Mucosa of gallbladder (tissue), 1 donor: ENCODE results near the gene STX2. TPM values are rescaled to one million over a fixed set of nuclear protein-coding genes. Genes with fewer than 3 reads are reported as not detected.
"Not testable (repeated sequence)": the region's sequence is repeated elsewhere in the genome, so short reads cannot be mapped to it uniquely, and the experiment has no call there.

Source experiments
- DNase-seq: peaks from one replicate; pipeline ENCODE4 v3.0.0-alpha.2; 2020; ENCODE audit warnings: low spot score
- total RNA-seq: library from RNA; stranded (reverse); gene quantifications from one replicate; pipeline ENCODE4 v1.2.1, GENCODE V29; 2021
- donor health status: DM: no; HTN: no; CAD: no.

Gene STX2
- total RNA-seq, 1 donor from 2014 or later = 16.2 TPM

DNA sequence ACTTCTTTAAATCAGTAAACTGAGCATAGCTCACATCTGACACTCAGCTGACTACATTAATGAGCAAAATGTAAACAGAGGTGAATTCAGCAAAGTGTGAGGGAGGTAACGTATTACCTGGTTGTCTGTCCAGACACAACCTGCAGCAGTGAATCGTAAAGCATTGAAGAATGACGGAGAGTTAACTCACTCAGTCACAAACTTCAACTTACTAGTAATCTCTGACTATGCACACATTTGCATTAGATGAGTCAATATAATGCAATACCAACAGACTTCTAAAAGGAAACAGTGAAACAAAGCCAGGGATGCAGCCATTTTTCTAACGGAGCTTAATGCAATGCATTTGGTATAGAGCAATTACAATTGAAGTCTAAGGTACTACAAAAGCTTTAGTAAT lies 40.0 kb downstream of the STX2 start:
- no peak for DNase-seq

DNA sequence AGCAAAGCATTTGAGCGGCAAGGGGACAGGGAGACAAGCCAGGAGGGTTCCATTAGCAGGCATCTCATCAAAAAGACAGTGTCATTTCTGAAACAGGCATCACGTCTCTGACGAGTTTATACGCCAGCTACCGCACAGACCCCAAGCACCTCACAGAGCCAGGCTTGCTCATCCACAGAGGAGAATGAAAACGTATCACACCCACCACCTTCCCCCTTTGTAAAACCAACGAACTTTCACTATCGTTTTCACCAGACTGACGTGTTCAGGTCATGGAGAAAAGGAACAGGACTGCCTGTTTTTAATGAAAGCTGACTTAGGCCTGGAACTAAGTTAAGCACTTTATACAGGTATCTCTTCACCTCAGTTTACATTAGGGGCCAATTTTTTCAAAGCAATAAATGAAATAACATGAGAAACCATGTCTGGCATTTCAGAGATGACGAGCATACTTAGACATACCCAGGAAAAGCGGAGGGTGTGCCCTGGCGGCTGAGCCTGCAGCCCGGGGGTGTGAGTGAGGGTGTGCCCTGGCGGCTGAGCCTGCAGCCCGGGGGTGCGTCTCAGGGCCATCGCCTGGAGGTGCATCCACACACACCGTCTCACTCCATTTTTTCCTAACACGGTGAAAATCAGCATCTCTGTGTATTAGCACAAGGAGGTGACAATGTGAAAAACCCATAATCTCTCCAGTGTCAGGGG lies 41.9 kb downstream of the STX2 start:
- no peak for DNase-seq

DNA sequence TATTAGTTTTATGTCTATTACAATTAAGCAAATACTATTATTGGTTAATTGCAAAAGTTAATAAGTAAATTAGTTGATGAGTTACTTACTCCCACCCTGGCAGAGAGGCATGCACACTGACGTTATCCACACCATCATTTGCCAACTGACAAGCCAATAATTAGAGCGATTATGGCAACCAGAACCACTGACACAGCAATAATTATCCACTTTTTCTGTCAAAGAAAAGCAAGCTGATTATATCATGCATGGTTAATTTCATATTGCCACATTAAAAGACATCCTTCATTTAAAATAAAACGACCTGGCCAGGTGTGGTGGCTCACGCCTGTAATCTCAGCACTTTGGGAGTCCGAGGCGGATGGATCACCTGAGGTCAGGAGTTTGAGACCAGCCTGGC lies 43.1 kb downstream of the STX2 start:
- DNase-seq = no peak

DNA sequence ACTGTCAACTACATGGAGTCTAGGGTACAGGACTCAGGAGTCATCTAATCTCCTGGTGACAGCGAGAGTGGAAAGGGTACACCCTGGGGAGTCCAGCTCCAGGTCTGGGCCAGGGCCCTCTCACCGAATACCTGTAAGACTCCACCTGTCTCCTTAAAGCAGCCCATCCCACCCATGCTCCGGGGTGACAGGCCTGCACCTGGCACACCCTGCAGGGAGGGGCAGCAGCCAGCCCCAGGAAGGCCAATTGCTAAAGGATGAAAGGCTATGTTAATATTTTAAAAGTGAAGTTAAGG lies 45.5 kb downstream of the STX2 start:
- DNase-seq = no peak

DNA sequence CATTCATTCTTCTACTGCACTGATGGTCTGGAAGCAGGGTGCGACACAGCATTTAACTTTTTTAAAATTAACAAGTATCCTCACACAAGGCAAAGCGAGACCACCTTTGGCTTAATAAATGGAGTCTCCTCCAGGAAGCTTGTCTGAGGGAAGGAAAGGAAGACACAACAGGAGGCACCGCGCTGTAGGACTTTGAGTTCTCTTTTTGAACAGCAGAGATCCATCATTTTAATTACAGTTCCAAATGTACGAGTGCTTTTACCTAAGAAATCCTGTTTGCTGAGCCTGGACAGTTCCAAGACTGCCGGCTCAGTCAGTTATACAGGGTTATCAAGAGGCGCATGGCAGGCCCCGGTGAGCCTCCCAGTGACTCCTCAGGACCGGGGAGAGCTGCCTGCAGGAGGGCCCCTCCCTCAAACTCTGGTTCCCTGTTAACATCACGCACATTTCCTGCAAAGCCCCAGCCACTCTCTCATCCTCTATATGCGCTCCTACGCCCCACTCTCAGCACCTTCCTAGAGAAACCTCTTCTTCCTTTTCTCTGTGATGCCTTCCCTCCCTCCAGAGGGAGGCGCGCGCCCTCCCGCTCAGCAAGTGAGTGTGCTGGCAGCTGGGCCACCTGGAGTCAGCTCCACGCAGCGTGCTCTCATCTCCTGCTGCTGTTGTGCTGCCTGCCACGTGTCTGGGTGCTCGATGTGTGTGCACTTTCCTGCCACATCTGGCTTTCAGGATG lies 46.1 kb downstream of the STX2 start:
- DNase-seq = no peak

DNA sequence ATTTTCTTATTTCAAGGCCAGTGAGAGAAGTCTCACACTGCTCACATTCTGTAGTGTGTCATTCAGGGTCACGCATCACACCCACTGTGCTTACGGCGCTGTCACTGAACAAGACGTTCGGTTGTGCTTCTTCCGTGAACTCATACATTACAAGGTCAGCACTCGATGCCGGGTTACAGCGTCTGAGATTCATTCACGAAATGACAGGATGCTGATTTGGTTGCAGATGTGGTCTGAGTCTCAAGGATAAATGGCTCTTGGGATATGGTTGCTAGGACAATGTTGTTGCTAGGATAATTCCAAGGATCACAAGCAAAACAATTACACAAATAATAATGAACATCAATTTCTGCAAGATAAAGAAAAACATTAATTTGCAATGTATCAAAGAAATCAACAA lies 47.4 kb downstream of the STX2 start:
- DNase-seq = no peak

DNA sequence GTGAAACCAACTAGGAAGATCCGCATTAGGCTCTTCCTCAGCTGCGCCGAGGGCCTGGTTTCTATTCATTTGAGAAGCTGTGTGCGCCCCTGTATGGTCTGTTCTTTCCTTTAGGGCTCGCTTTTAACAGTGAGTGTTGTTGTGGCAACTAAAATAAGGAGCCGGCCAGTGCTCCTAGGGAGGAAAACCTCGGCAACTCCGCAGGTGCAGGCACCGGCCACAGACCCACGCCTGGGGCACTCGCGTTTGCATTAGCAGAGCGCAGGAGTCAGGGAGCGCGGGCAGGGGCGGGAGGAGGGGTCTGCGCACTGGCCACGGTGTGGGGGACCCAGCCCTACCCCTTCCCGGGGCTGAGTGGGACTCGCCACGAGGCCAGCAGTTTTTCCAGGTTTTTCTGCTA lies 50.5 kb downstream of the STX2 start:
- no peak for DNase-seq

DNA sequence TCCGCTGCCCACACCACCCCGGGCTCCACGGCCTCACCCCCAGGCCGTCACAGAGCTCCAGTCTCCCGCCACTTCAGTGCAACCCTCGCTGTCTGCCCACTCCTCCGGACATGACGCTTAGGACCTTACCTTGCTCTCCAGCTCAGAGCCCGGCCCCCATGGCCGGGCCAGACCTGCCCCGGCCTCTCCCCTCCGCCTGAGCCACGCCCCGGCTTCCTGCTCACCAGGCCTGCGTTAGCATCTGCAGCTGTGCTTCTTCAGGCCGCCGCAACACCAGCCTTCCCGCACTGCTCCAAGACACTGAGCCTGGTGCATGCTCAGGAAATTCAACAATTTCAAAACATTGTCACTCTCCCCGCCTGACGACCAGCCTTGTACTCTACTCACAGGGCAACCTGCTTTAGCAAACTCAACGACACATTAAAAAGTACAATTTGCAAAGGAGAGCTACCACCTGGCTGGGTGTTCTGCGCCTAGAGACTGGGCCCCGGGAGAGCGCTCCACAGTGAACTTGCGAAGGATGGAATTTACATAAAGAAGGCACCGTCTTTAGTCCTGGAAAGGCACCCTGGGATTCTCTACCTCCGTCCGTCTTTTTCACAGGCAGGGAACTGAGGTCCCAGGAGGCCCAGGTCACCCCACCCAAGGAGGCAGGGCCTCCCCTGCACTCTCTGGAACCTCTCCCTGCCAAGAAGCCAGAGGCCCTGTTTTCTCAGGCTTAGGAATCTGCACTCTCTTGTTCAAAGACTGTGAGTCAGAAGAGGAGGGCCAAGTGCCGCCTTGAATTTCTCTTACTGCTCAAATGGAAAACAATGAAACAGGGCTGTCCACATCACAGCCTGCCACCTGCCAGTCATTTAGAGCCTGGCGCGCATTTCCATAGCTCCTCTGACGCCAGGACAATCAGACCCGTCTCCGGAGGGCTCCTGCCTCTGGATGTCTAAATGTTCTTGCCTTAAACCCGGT lies 51.3 kb downstream of the STX2 start:
- DNase-seq = no peak

DNA sequence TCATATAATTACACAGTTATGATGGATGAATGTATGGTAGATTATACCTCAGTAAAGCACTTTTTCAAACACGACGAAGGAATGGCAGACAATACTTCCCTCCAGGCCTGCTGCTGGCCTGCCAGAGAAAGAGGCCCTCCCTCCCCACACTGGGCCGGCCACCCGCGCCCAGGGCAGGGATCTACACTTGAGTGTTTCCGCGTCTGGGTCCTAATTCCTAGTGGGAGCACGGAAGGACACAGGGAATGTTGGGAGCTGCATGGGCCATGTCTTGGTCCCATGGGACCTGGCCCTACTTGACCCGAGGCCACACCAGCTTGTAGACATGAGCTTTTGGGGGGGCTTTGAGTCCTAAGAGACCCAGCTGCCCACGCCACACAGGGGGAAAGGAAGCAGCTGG lies 52.0 kb downstream of the STX2 start:
- DNase-seq = no peak

DNA sequence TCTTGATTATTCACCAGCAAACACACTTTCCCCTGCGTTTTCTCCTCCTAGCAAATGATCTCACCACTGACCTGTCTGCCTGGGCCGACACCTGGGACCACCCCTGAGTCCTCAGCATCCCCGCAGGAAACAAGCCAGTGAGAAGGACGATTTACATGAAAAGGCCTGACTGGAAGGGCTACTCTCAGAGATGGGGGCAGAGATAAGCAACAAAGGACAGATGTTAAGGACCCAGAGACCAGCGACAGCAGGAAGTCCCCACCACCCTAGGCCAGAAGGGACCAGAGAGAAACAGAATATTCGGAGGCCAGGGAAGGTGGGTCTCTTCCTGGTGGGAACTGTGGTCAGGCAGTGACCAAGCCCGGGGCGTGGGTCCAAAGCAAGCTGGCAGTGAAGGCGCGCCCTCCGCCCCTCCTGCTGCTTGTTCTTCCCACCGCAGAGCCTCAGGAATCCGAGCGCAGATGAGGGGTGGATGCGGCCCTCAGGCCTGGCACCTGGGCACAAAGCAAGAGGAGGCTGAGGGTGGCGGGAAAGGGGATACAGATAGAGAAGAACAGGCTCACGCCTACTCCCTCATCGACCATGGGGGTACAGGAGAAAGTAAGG lies 55.8 kb downstream of the STX2 start:
- DNase-seq = no peak

DNA sequence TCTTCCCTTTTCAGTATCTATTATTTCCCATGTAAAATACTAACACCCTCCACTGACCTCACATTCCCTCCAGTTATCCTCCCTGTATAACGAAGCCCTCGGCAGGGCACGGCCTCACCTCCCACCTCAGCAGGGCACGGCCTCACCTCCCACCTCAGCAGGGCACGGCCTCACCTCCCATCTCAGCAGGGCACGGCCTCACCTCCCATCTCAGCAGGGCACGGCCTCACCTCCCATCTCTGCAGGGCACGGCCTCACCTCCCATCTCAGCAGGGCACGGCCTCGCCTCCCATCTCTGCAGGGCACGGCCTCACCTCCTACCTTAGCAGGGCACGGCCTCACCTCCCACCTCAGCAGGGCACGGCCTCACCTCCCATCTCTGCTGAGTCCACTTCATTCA lies 56.8 kb downstream of the STX2 start:
- not testable (repeated sequence) for DNase-seq

DNA sequence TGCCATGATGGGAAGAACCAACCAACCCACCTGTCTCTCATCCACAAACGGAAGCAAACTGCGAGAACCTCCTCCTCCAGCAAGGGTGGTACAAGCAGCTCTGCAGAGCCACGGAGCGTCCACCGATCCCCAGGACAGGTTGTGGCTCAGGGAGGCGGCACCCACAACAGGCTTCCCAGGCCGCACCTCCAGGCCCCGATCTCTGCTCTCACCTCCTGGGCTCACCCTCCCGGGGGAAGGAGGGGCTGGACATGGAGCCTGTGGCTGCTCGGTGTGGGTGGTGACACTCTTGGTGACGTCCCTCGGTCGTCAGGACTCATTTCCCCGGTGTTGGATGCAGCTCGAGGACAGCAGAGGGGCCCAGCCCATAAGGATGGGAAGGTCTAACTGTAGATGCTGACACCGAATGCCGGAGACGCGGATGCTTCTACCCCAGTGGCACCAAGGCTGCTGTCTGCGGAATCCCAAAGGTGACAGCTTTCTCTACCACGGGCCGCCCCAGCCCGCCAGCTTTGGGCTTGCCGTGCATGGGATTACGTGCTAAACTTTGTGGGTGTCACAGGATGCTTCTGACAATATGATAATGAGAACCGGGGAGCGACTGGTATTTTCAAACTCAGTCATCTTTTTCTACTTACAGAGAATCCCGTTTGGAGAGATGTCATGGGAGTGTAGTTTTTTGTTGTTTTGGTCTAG lies 58.0 kb downstream of the STX2 start:
- DNase-seq = no peak

DNA sequence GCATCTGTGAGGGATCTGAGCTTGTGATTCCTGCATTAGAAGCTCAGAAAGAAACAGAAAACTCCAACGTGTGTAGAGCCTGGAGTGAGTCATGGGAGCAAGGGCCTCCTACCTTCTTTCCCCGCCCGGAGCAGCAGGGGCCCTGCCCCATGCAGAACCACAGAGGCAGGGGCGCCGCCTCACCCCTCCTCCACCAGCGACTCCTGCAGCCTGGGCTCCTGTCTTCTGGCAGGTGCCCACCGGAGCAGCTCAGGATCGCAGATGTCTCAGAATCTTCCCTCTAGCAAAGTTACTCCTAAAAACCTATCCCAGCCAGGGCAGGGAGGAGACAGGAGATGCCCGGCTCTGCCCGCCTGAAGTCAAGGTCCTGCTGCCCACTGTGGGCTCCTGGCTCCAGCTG lies 58.7 kb downstream of the STX2 start:
- no peak for DNase-seq

DNA sequence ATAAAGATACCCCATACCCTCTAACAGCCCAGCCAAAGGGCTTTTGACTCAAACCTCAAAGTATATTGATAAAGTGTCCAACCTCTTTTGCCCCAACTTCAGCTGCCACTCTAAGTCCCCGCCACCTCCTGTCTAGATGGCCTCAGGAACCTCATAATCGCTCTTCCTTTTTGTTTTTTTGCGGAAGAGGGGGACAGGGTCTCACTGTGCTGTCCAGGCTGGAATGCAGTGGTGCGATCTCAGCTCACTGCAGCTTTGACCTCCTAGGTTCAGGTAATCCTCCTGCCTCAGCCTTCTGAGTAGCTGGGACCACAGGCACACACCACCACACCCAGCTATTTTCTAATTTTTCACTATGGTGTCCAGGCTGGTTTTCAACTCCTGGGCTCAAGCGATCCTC lies 60.3 kb downstream of the STX2 start:
- no peak for DNase-seq

DNA sequence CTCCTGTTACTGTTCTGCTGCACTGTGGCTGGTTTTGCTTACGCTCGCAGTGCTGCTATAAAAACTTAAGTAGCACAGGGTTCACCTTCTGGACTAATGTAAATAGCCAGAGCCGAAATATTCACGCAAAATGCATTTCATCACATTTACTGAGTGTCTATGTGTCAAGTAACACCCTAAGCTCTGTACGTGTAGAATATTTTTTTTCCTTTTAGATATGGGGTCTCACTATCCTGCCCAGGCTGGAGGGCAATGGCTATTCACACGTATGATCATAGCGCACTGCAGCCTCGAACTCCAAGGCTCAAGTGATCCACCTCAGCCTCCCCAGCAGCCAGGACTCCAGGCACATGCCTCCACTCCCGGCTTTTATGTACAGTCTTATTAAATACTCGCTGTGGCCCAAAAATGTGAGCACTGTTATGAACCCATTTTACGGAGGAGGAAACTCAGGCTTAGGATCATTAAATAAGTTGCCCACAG lies 62.2 kb downstream of the STX2 start:
- DNase-seq = no peak

DNA sequence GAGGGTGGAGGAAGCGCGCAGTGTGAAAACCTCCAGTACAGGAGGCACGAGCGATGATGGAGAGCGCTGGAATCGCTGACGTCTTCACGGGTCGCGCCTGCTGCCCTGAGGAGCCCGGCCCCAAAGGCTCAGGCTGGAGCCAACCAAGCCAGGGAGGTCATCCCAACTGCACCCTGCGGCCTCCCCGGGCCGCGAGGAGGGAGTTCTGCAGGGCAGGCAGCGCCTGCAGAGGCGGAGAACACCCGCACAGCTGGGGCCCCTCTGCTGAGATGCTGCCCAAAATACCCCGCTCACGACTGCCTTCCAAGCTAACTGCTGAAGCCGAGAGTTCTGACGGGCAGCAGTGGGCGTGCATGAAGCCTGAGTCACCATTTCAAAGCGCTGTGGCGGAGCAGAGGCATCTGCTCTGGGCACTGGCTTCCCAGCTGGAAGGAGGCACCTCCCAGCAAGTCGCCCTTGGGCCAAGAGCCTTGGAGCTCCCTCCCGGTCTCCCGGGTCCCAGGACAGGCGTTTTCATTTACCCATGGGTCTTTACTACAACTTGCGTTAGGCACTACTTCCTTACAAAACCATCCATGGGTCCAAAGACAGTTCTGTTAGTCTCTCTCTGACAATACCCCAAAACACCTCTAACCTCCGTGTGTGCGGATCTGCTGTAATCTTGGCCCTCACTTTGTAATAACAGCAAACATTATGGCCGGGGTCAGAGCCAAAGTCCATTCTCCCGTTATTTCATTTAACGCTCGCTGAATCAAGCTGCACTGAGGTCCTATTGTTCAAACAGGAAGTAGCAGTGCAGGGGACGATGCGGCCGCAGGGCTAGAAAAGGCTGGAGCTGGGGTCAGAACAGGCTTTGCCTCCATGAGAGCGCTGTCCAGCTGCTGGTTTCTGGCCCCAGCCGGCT lies 62.8 kb downstream of the STX2 start:
- DNase-seq = peak; percentile 44

DNA sequence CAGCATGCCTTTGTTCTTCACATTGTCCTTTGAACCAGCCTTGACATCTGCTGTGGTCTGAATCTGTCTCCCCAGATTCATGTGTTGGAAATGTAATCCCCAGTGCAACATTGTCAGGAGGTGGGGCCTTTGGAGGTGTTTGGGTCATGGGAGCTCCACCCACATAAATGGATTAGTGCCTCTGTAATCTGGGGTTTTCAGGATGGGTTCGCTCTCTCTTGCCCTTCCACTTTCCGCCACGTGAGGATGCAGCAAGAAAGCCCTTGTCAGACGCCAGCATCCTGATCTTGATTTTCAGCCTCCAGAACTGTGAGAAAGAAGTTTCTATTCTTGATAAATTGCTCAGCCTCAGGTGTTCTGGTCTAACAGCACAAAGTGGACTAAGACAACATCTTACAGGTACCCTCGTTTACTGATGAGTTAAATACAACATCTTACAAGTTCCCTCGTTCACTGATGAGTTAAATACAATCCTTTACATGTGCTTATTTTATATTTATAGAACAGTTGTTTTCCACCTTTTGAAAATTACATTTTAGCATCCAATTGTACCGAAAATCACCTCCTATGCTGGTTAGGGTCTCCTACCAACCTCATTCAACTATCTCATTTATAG lies 68.5 kb downstream of the STX2 start:
- no peak for DNase-seq

DNA sequence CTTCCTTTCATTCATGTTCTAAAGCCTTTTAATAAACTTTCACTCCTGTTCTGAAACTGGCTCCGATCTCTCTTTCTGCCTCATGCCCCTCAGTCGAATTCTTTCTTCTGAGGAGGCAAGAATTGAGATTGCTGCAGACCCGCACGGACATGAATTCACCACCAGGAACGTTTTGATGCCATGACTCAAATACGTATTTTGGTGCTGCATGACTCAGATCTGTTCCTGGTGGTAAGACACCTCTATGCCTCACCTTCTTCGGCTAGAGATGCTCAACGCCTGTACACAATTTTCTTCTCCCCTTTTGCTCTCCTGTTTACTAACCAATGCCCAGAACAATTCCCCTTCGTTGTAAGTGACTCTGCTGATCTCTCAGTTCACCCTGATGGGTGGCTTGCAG lies 70.9 kb downstream of the STX2 start:
- DNase-seq = no peak

DNA sequence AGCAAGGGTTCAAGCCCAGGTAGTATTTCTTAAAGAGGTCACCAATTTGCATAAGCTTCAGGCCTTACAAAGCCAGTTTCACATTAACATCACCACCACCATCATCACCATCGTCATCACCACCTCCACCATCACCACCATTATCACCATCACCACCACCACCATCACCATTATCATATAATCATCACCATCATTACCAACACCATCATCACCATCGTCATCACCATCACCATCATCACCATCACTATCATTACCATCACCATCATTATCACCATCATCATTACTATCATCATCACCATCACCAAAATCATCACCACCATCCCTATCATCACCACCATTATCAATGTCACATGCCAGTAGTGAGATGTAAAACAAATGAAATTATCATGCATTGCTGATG lies 72.6 kb downstream of the STX2 start:
- no peak for DNase-seq

DNA sequence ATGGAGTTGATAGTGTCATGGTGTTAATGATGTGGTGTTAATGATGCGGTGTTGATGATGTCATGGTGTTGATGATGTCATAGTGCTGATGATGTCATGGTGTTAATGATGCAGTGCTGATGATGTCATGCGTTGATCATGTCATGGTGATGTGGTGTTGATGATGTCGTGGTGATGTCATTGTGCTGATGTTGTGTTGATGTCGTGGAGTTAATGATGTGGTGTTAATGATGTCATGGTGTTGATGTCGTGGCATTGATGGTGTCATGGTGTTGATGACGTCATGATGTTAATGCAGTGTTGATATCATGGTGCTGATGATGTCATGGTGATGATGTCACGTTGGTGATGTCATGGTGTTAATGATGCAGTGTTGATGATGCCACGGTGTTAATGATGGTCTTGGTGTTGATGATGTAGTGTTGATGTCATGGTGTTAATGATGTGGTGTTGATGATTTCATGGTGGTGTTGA lies 73.8 kb downstream of the STX2 start:
- no peak for DNase-seq
